ENCODE measurements around the gene CHERP.

DNA sequence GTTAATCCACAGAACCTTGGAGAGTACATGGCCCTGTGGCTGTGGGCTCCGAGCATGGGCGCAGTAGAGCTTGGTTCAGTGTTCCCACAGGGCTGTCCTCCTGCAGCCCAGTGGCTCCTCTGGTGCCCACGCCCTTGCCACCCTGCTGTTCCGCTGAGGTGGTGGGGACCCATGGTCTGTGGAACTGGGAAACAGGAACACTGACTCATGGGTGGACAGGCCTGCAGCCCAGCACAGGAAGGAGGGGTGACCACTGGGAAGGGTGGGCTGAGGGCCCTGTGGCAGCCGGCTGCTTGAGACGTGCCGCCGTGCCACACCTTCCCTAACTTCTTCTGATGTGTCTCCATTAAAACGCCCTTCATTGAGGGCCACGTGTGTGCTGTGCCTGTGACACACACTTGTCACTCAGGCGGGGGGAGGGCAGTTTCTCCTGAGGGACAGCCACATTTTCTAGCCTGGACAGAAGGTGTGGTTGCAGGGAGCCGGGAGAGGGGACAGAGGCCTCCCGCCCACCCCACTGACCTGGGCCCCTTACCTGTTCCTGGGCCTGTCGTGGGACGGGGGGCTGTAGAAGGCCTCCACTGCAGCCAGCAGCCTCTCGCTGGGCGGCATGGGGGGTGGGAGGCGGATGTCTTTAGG is 21.1 kb downstream of the CHERP start:
- TF ChIP-seq EZH2 (IDR thresholded peaks at IDR 0.05; ENCODE audit: low read length, unreplicated experiment) (no peak), EZH2phosphoT487 (IDR thresholded peaks at IDR 0.05; ENCODE audit: borderline replicate concordance, low read length) (no peak)
- TF ChIP-seq, protein P1, sequence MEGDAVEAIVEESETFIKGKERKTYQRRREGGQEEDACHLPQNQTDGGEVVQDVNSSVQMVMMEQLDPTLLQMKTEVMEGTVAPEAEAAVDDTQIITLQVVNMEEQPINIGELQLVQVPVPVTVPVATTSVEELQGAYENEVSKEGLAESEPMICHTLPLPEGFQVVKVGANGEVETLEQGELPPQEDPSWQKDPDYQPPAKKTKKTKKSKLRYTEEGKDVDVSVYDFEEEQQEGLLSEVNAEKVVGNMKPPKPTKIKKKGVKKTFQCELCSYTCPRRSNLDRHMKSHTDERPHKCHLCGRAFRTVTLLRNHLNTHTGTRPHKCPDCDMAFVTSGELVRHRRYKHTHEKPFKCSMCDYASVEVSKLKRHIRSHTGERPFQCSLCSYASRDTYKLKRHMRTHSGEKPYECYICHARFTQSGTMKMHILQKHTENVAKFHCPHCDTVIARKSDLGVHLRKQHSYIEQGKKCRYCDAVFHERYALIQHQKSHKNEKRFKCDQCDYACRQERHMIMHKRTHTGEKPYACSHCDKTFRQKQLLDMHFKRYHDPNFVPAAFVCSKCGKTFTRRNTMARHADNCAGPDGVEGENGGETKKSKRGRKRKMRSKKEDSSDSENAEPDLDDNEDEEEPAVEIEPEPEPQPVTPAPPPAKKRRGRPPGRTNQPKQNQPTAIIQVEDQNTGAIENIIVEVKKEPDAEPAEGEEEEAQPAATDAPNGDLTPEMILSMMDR (conservative IDR thresholded peaks at IDR 0.05; ENCODE audit: low read depth, low read length): no peak

Data from PC-3 (cell line).